GM13976 (cell line): ENCODE measurements around the gene GSTM1.
"Not testable (repeated sequence)": the region's sequence is repeated elsewhere in the genome, so short reads cannot be mapped to it uniquely, and the experiment has no call there.

ENCODE experiments used
- DNase-seq: peaks from one replicate; pipeline ENCODE4 v3.0.0; 2012; ENCODE audit warnings: low spot score
- in situ Hi-C: fragments of 300-500 bp; cut with MboI; formaldehyde crosslinking; loops from one replicate; pipeline ENCODE4 v1.12.0; 2022; ENCODE audit warnings: low sequenced_read_pairs, mixed read lengths, inconsistent platforms; ENCODE audit not compliant: unreplicated experiment
- TF ChIP-seq, protein P1 (sequence below): IDR thresholded peaks from 2 replicates; pipeline ENCODE4 v1.5.1; 2012; ENCODE audit warnings: borderline replicate concordance, mild to moderate bottlenecking; ENCODE audit not compliant: insufficient read depth; ENCODE audit errors: extremely low read depth, missing control alignments, control extremely low read depth

The GSTM1 gene

DNA sequence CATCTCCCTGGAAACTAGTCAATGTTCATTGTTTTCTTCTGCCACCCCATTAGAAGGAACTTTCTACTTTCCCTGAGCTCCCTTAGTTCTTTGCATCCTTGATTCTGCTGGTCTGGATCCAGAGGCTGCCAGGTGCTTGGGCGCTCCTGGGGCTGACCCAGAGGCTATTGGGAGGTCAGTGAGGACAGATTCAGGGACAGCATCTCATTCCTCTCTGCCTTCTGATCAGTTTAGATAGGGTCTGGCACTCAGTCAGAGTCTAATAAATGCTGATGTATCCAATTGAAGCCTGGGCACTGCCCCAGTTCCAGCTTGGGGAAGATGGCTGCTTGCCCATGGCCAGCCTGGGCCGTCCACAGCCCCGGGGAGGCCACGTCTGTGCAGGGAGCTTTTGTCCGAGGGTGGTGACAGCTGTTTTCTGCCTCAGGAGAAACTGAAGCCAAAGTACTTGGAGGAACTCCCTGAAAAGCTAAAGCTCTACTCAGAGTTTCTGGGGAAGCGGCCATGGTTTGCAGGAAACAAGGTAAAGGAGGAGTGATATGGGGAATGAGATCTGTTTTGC, 2.3 kb downstream of the GSTM1 start:
- DNase-seq: no peak
- in situ Hi-C loops: no loop called here
- TF ChIP-seq, protein P1, sequence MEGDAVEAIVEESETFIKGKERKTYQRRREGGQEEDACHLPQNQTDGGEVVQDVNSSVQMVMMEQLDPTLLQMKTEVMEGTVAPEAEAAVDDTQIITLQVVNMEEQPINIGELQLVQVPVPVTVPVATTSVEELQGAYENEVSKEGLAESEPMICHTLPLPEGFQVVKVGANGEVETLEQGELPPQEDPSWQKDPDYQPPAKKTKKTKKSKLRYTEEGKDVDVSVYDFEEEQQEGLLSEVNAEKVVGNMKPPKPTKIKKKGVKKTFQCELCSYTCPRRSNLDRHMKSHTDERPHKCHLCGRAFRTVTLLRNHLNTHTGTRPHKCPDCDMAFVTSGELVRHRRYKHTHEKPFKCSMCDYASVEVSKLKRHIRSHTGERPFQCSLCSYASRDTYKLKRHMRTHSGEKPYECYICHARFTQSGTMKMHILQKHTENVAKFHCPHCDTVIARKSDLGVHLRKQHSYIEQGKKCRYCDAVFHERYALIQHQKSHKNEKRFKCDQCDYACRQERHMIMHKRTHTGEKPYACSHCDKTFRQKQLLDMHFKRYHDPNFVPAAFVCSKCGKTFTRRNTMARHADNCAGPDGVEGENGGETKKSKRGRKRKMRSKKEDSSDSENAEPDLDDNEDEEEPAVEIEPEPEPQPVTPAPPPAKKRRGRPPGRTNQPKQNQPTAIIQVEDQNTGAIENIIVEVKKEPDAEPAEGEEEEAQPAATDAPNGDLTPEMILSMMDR: no peak

DNA sequence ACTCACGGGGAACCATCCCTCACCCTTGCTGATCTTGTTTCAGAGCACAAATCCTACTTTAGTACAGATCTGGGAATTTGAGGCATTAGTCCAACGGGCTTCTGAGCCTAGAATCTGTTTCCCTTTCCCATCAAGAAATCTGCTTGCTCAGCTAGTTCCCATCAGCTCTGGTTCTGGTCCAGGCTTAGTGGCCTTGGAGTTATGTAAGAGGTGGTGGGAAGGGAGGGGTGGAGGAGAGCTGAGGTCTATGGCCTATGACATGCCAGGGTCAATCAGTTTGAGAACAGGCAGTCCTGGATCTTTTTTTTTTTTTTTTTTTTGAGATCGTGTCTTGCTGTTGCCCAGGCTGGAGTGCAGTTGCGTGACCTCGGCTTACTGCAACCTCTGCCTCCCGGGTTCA, 4.1 kb downstream of the GSTM1 start:
- in situ Hi-C loops: no loop called here
- TF ChIP-seq, protein P1: no peak
- DNase-seq: no peak

DNA sequence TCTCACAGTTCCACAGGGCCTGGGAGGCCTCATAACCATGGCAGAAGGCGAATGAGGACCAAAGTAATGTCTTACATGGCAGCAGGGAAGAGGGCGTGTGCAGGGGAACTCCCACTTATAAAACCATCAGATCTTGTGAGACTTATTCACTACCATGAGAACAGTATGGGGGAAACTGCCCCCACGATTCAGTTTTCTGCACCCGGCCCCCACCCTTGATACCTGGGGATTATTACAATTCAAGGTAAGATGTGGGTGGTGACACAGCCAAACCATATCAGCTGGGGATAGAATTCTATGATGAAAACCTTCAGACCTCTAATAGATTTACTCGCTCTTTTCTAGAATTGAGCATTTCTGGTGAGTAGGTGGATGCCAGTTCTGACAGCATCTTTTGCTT, 6.8 kb downstream of the GSTM1 start:
- in situ Hi-C loops, DNase-seq: not testable (repeated sequence)

DNA sequence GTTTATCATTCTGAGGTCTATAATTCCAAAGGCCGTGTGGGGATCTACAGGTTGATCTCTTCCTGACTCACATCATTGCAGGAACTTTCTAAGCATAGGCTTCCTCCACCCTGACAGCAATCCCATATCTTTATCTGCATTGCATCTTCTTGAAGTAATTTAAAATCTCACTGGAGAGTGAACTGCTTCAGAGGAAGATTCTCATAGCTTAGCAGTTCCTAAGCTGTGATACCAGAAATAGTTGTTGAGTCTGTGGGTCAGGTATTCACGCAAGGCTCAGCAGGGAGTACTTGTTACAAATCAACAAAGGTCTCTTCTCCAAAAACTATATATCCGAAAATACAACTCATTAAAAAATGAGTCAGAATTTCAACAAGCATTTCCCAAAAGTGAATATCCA, 7.5 kb downstream of the GSTM1 start:
- in situ Hi-C loops, DNase-seq: not testable (repeated sequence)

DNA sequence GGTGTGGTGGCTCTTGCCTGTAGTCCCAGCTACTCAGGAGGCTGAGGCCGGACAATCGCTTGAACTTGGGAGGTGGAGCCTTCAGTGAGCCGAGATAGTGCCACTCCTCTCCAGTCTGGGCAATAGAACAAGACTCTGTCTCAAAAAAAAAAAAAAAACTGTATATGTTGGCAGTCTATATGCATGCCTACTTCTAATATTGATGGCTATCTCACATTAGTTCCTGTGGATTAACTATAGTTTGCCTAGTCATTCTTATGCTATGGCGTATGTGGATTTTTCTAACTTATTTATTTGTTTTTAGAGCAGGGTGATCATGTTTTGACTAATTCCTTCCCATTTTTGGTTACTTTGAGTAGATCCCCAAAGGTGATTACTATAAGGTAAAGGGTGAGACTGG, 9.4 kb downstream of the GSTM1 start:
- no peak for DNase-seq
- TF ChIP-seq, protein P1: no peak

DNA sequence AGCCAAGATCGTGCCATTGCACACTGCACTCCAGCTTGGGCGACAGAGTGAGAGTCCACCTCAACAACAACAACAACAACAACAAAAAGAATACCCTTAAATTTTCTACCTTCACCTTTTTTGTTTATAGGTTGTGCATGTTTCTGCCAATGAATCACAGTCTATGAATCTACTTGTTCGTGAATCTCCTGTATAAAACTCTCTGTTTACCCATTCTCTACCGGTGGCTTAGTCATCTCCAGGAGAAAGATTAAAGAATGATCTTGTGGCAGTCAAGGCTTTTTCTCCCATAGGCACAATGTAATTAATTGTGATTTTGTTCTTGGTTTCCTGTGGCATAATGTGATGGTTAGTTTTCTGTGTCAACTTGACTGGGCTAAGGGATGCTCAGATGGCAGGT, 10.2 kb downstream of the GSTM1 start:
- DNase-seq, in situ Hi-C loops: not testable (repeated sequence)

More for the DNA sequence above, 9.4 kb downstream of the GSTM1 start:
- in situ Hi-C loops: no loop called here

DNA sequence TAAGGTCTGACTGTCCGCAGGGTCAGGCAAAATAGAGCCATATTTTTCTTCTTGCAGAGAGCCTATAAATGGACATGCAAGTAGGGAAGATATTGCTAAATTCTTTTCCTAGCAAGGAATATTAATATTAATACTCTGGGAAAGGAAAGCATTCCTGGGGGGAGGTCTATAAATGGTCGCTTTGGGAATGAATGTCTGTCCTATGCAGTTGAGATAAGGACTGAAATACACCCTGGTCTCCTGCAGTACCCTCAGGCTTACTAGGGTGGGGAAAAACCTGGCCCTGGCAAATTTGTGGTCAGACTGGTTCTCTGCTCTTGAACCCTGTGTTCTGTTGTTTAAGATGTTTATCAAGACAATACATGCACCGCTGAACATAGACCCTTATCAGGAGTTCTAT, 15.3 kb downstream of the GSTM1 start:
- DNase-seq, in situ Hi-C loops: not testable (repeated sequence)

DNA sequence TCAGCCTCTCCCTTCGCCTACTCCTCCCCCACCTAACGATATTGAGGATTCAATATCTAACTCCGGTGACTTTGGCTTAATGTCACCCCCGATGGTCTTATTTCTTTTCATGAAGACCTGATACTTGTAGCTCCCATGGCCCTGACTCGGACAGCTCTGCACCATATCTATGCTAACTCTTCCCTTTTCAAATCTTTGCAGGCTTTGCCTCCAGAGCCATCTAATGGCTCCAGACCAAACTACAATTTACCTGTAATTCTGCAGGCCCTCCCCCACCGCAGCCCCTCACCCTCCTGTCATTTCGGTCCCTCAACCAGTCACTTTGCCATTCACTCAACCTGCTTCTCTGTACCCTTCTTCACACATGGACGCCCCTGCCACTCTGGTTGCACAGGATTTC, 16.6 kb downstream of the GSTM1 start:
- TF ChIP-seq, protein P1: no peak
- DNase-seq: no peak
- in situ Hi-C loops: no loop called here

DNA sequence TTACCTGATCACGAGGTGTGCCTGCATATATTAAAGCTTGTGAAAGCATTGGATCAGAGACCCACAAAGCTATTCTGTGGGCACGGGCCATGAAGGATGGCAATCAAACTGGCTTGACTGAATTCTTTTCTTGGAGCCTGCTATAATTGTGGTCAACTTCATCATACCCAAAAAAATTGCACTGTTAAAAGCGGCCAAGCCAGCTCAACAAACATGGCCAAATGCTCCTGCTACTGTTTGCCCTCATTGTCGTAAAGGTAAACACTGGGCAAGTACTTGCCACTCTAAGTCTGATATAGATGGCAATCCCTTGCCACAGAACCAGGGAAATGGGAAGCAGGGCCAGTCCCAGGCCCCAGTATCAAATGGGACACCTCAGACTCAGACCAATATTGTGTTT, 17.8 kb downstream of the GSTM1 start:
- in situ Hi-C loops: no loop called here
- DNase-seq: no peak

DNA sequence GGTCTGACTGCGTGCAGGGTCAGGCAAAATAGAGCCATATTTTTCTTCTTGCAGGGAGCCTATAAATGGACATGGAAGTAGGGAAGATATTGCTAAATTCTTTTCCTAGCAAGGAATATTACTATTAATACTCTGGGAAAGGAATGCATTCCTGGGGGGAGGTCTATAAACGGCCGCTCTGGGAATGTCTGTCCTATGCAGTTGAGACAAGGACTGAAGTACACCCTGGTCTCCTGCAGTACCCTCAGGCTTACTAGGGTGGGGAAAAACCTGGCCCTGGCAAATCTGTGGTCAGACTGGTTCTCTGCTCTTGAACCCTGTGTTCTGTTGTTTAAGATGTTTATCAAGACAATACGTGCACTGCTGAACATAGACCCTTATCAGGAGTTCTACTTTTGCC, 21.3 kb downstream of the GSTM1 start:
- DNase-seq: not testable (repeated sequence)

More for the DNA sequence above, 17.8 kb downstream of the GSTM1 start:
- TF ChIP-seq, protein P1: no peak

DNA sequence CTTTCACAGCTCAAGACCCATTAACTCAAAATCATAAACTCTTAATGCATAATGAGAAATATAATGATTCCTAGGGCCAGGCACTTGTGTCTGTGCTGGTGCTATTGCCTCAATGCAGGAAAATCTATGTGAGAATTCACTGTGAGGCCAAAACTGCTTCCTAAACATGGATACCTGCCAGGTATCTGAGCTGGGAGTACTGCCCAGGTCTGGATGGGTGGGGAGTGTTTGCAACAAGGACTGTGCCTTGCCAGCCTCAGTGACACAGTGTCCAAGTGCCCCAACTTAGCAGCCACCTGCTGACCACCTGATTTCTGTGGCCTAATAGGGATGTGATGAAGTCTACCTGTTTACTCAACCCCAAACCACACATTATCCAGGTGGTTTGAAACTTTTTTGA, 22.2 kb downstream of the GSTM1 start:
- in situ Hi-C loops: loop anchor here (10.0 kb wide), 1 partner anchor 45 kb away; the partner anchor contains the start of gene GSTM2
- DNase-seq: not testable (repeated sequence)

More for the DNA sequence above, 21.3 kb downstream of the GSTM1 start:
- in situ Hi-C loops: not testable (repeated sequence)

DNA sequence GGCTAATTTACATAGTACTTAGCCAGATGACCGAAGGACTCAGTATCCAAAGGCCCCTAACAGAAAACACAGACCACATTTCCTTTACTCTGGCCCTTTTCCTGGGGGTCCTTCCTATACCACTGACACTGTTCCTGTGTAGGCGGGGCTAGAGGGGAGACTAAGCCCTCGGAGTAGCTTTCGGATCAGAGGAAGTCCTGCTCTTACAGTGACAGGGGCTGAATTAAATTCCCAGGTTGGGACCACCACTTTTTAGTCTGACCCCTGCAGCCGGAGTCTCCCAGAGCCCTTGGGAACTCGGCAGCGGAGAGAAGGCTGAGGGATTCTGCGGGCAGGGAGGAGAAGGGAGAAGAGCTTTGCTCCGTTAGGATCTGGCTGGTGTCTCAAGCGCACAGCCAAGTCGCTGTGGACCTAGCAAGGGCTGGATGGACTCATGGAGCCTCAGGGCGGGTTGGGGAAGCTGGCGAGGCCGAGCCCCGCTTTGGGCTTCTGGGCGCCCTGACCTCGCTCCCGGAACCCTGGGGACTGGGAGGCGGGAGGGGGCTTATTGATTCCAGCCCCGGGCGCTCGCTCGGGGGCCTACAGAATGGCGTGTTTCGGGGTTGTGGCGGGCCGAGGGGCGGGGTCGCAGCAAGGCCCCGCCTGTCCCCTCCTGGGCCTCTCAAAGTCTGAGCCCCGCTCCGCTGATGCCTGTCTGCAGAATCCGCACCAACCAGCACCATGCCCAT, 24.1 kb downstream of the GSTM1 start, which contains the start of gene GSTM5:
TSS of gene GSTM5 (plus strand) at position 659 of the 728 bp plus-strand sequence. CDS start at position 721, 62 bp downstream.
- not testable (repeated sequence) for DNase-seq
- in situ Hi-C loops: loop anchor here (10.0 kb wide), 1 partner anchor 47 kb away; the partner anchor contains the start of gene GSTM2
